ENCODE results near the gene CACNA1D.

CACNA1D gene

DNA sequence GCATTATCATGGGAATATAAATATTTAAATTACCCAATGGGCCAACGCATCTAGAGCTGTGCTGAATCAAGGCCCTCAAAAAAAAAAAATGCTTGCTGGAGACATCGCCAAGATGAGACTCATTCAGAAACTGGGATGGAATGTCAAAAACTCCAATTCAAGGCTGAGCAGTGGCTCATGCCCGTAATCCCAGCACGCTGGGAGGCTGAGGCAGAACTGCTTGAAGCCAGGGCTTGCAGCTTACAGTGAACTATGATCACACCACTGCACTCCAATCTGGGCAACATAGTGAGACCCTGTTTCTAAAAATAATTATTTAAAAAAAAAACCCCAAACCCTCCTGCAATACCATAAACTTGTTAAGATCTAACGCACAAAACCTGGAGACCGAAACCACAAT is 3.1 kb upstream of the CACNA1D start:
- no peak overlapping the region for H3K4me3 ChIP-seq (ENCODE audit: low read length)
- DNase-seq (ENCODE audit: low read depth, low spot score): no peak

DNA sequence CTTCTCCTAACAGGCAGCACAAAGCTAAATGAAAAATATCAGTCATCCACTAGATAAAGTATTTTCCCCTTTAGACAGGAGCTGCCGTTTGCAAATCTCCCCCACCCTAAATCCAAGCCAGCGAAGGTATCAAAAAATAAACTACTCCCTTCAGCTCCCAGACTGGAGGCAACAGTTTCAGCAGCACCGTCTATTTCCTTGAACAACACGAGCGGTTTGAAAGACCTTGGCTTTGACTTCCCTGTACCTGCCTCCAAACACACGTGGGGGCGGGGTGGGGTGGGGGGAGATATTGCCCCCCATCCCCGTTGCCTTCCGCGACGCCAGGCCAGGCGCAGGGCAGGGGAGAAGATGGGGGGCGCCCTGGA is 832 bp upstream of the CACNA1D start:
- DNase-seq (ENCODE audit: low read depth, low spot score): no peak
- H3K4me3 ChIP-seq (ENCODE audit: low read length): no peak overlapping the region

DNA sequence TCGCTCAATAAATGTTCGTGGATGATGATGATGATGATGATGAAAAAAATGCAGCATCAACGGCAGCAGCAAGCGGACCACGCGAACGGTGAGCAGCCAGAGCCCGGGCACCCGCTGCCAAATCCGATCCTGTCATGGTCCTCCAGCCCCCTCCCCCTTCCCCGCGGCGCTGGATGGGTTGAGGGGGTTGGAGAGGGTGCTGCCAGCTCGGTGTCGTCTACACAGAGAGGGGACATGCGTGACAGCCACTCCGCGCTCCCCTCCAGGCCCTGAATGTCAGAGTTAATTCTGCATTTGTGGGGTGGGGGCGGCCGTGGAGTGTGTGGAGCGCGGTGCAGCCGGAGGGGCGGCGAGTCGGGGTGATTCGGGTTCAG is 722 bp downstream of the CACNA1D start:
- H3K4me3 ChIP-seq (ENCODE audit: low read length): no peak overlapping the region
- DNase-seq (ENCODE audit: low read depth, low spot score): no peak

DNA sequence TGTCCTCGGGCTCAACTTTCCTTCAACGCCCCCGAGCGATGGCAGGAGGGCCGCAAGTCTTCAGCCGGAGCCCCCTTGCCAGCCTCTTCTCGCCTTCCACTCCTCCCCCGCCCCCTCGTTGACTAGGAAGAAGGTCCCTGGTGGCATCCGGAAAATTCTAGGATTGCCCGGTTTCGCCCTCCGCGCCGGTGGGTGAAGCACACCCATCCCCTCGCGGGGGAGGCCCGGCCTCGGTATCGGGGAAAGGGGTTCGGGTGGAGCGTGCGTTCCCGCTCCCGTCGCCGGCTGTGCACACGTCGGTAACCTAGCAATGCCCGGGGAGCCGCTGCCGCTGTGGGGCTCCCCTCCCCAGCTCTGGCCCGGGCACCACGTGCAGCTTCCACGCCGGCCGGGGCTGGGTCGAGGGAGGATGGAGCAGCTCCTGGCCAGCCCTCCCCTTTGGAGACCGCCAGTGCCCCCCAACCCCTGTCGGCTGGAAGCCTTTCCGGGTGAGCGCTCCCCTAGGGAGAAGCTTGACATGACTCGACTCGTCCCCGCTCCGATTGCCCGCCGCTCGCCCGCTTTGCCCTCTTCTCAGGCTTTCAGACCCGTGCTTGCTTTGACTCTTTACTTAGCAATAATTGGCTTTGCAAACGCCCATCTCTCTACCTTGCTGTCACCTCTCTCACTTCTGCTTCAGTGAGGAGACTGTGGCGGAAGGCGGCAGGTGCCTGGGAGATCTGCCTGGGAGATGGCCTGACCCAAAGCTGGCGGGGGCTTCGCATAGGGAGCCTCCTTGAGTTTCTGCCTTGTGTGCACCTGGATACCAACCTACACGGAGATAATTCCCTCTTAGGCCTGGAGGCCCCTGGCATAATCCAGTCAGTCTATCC is 1.3 kb downstream of the CACNA1D start:
- DNase-seq (ENCODE audit: low read depth, low spot score): no peak
- no peak overlapping the region for H3K4me3 ChIP-seq (ENCODE audit: low read length)

DNA sequence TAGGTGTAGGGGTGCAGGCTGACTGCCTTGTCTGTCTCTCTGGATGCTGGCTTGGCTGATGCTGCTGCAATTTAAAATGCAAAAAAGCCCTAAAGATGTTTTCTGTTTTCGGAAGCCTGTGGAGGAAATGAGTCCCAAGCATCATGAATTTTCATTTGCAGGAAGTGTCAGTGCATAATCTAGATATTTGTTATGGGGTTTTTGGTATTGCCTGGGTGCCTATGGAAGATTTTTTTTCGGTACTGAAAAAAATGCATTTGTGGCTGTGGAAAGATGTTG is 1.9 kb downstream of the CACNA1D start:
- H3K4me3 ChIP-seq (ENCODE audit: low read length): no peak overlapping the region
- no peak for DNase-seq (ENCODE audit: low read depth, low spot score)

DNA sequence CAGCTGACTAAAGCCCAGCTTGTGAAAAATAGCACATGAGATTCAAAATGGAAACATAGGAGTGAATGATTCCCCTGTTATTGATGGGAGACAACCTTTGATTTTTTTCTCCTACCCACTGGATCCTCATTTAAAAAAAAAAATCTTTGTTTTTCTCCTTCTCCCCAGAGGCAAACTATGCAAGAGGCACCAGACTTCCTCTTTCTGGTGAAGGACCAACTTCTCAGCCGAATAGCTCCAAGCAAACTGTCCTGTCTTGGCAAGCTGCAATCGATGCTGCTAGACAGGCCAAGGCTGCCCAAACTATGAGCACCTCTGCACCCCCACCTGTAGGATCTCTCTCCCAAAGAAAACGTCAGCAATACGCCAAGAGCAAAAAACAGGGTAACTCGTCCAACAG is 2.6 kb downstream of the CACNA1D start:
- no peak overlapping the region for H3K4me3 ChIP-seq (ENCODE audit: low read length)
- DNase-seq (ENCODE audit: low read depth, low spot score): no peak

DNA sequence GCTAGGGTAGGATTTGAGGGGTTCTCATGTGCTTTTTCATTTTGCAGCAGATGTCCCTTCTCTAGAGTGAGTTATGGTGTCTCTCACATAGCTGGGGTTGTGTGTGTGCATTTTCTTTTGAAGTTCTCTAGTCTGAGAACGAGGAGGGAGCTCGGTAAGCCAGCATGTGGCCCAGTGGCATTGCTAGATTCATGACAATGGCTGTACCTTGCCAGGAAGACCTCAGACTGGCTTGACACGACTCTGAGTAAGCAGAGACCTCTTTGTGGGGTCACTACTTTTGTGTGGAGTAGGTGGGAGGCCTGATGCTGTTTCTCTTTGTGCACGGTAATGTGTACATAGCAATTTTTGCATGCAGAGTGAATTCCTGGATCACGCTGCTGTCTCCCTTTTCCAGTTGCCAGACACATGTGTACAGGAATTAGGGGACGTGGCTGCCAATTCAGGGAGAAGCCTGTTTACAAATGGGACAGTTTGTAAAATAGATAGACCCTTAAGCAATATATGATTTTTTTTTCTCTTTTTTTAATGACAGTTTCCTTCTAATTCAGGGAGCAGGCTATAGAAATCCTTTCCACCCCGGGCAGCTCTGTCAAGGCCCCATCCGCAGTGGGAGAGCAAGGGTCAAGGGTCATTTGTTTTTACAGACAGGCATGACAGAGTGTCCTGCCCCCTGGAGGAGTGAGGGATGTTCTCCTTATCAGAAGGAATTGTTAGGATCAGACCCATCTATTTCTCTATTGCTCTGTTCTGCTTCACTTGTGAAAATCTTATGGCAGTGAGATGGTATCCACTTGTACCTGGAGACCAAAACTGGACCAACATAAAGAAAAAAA is 4.6 kb downstream of the CACNA1D start:
- no peak overlapping the region for H3K4me3 ChIP-seq (ENCODE audit: low read length)
- DNase-seq (ENCODE audit: low read depth, low spot score): no peak

DNA sequence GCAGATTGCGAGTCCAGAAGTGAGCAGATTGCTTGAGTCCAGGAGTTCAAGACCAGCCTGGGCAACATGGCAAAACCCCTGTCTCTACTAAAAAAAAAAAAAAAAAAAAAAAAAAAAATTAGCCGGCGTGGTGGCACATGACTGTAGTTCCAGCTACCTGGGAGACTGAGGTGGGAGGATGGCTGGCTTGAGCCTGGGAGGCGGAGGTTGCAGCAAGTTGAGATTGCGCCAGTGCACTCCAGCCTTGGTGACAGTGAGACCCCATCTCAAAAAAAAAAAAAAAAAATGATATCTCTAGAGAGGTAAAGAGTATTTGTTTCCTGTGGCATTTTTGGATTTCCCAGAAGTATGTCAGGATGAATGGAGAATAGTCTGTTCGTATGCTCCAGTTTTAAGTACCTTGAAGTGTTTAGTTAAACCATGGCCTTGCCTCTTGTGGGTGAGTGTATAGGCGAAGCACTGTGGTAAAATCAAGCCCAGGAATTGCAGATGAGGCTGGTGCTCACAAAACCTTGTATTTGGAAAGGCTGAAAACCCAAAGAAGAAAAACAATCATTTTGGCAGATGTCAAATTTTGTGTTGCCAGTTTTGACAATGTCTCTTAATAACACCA is 5.9 kb downstream of the CACNA1D start:
- DNase-seq (ENCODE audit: low read depth, low spot score): no peak
- no peak overlapping the region for H3K4me3 ChIP-seq (ENCODE audit: low read length)

DNA sequence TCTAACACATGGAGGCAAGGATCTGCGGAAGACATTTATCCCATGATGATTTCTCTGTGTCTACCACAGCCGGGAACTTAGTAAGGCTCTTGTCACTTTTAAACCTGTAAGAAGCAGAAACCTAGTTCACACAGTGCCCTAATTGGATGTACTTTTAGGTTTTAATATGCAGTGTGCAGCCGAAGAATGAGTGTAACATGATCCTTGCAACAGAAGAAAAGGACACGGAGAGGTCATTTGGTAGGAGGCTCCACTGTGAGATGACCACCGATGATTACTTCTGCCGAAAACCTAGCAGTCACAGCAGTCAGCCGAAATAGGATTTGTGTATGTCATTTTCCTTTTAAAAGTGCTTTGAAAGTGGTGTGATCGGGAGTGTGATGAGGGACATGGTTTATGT is 6.8 kb downstream of the CACNA1D start:
- DNase-seq (ENCODE audit: low read depth, low spot score): no peak
- H3K4me3 ChIP-seq (ENCODE audit: low read length): no peak overlapping the region

DNA sequence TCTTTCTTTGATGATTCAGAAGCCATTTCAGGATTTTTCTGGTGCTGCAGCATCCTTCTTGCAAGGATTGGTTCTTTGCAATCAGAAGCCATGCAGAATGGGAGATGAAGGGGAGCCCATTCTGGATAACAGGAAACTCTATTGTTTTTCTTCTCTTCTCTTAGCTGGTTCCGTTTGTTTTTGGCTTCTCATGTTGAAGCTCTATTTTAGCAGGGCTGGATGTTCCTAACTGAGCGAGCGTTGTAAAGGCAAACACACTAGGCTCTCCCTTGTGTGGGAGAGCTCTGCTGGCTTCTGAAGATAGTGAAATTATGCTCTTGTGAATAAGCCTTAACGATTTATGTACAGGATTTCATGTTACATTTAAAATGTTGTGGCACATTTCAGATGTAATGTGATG is 8.3 kb downstream of the CACNA1D start:
- no peak for DNase-seq (ENCODE audit: low read depth, low spot score)
- no peak overlapping the region for H3K4me3 ChIP-seq (ENCODE audit: low read length)

DNA sequence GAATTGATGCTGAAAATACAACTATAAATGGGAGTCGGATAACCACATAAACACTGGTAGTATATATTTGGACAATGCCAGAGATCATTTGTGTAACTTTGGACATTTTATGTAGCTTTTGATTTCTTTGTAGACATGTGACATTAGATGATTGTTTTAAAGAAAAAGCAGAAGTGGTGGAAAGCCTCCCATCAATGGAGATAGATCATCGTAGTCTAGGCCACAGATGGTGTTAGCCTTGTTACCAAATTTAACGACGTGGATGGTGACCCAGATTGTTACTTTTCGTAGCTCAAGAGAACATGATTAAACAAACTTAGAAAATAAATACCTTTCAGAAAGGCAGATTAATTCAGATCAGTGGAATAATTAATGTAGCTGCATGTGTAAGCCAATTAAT is 8.8 kb downstream of the CACNA1D start:
- H3K4me3 ChIP-seq (ENCODE audit: low read length): no peak overlapping the region
- DNase-seq (ENCODE audit: low read depth, low spot score): no peak

DNA sequence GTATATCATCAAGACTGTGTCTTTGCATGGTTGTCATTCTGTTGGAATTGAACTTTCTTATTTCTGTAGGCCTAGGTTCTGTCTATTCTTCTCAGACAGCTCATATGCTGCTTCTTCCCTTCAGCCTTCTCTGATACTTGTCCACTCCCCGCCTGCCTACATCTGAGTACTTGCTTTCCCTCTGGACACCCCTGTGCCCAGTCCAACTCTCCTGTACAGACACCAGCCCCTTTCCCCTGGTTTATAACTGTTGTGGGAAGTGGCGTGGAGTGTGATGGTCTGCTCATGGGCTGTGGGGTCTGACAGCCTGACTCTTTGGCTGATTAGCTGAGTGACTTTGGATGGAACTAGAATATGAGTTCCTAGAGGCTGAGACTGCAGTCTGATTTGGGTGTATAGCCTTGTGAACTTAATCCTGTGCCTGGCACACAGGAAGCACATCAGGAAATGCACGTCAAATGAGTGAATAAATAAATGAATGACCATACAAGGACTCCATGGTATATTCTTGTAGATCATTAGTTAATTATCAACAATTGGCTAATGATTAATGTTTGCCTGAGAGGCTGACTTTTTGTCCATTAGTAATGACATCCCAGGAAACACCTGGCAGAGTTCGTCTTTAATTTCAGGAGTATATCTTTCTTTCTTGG is 11.8 kb downstream of the CACNA1D start:
- no peak for DNase-seq (ENCODE audit: low read depth, low spot score)

DNA sequence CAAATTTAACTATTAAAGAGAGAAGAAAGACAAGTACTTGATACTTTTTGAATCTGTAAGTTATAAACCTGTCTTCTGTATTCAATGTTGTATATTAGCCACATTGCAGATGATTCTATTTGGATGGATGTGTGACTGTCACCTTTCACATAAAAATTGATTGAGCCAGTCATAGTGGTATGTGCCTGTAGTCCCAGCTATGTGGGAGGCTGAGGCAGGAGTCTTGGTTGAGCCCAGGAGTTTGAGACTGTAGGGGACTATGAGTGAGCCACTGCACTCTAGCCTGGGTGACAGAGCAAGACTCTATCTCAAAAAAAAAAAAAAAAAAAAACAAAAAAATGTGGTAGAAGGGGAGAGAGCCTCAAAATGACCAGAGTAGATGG is 12.3 kb downstream of the CACNA1D start:
- DNase-seq (ENCODE audit: low read depth, low spot score): no peak
- H3K4me3 ChIP-seq (ENCODE audit: low read length): no peak overlapping the region

More for the DNA sequence above, 11.8 kb downstream of the CACNA1D start:
- no peak overlapping the region for H3K4me3 ChIP-seq (ENCODE audit: low read length)

DNA sequence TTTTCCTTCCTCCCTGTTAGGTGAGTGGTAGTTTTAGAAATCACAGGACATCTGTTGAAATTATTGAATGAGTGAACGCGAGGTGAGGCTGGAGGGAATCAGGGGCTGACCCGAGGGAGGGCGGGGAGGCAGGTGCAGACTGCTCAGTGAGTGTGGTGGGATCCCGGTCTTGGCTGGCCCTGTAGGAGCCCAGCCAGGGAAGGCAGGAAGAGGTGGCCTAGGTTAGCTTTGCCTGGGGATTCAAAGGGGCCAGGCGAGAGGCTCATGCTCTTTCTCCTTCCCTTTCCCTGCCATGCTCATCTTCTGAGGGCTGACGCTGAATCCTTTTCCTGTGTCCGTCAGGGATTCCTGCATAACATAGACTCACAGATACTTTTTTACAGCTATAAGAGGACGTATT is 15.1 kb downstream of the CACNA1D start:
- no peak for DNase-seq (ENCODE audit: low read depth, low spot score)
- H3K4me3 ChIP-seq (ENCODE audit: low read length): no peak overlapping the region

DNA sequence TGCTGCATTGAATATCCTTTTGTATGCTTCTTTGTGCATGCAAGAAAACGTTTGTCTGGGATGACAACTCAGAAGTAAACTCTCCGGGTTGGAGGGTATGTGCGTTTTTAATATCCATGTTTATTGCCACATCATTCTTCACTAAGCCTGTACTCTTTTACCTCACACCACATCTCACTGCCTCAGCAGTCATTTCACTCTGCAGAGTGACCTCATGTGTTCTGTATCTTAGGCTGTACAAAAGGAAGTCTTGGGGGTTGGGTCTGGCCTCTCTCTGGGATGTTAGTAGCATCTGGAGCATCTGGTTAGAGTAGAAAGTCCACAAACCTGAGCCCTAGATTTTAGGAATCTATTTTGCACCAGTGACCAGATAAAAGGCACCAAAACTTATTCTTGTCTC is 16.1 kb downstream of the CACNA1D start:
- H3K4me3 ChIP-seq (ENCODE audit: low read length): no peak overlapping the region
- no peak for DNase-seq (ENCODE audit: low read depth, low spot score)

DNA sequence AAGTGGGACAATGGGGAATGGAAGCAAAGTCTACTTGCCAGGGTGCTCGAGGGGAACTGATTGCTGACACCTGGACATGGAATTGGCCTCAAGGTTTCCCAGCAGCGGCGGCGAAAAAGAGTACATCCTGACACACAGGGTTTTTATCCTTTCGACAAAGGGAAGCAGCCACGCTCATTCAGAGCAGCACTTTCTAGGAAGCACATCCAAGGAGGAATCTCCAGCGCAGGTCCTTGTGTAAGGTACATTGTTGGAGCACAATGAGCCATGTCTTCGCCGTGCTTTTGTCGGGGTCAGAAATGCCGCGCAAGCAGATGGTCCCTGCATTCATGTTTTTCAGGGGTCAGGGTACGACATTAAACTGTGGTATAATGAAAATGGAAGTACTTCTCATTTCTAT is 16.8 kb downstream of the CACNA1D start:
- no peak for DNase-seq (ENCODE audit: low read depth, low spot score)
- no peak overlapping the region for H3K4me3 ChIP-seq (ENCODE audit: low read length)

DNA sequence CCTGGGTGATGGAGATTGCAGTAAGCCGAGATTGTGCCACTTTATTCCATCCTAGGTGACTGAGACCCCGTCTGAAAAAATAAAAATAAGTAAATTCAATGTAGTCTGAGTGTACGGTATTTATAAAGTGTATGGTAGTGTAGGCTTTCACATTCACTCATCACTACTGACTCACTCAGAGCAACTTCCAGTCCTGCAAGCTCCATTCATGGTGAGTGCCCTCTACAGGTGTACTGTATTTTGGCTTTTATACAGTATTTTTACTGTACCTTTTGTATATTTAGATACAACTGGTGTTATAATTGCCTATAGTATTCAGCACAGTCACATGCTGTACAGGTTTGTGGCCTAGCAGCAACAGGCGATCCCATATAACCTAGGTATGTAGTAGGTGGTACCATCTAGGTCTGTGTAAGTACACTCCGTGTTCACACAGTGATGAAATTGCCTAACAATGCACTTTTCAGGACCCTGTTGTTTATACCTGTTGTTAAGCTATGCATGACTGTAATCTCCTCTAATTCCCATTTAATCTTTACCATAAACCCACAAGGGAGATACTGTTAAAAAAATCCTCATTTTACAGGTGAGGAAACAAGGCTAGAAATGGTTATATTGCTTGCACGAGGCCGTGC is 19.3 kb downstream of the CACNA1D start:
- DNase-seq (ENCODE audit: low read depth, low spot score): no peak
- no peak overlapping the region for H3K4me3 ChIP-seq (ENCODE audit: low read length)

DNA sequence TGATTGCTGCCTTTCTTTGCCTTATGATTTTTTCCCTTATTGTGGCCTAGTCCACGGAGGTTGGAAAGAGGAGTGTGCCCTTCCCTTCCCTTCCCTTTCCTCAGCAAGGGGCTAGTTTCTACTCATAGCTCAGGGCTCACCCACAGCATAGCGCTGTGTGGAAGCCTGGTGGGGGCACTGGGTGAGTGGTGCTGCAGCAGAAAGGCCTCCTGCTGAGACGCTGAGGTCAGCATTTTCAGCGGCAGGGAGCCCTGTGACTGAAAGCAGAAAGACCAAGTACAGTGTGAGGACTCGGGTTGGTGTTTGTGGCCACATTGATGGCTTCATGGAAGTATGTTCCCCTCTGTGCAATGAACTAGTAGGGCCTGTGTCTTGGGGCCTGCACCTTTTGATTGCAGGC is 21.9 kb downstream of the CACNA1D start:
- DNase-seq (ENCODE audit: low read depth, low spot score): no peak
- H3K4me3 ChIP-seq (ENCODE audit: low read length): no peak overlapping the region

DNA sequence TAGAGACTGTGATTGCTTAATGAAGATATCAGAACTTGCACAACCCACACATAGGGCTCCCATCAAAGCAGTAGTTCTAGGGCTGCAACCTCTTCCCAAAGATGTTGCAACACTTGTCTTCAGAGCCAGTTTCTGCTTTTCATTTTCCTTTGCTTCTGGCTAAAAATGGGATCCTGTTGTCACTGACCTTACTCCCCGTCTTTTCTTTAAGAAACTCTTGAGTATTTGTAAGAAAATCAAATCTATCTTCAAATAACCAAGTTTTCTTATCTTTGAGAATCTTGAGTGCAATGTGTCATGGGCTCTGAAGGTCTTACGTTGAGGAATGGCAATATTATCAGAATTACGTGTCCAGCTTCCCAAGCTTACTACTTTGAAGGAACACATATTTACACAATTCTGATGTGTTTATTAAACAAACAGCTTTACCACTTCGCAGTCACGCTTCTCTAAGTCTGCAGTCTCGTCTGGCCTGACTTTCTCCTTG is 24.1 kb downstream of the CACNA1D start:
- H3K4me3 ChIP-seq (ENCODE audit: low read length): no peak overlapping the region
- DNase-seq (ENCODE audit: low read depth, low spot score): no peak

Measured in Jurkat, Clone E6-1 (cell line).